ENCODE data around the gene IL11RA.

- TF ChIP-seq, protein P1, sequence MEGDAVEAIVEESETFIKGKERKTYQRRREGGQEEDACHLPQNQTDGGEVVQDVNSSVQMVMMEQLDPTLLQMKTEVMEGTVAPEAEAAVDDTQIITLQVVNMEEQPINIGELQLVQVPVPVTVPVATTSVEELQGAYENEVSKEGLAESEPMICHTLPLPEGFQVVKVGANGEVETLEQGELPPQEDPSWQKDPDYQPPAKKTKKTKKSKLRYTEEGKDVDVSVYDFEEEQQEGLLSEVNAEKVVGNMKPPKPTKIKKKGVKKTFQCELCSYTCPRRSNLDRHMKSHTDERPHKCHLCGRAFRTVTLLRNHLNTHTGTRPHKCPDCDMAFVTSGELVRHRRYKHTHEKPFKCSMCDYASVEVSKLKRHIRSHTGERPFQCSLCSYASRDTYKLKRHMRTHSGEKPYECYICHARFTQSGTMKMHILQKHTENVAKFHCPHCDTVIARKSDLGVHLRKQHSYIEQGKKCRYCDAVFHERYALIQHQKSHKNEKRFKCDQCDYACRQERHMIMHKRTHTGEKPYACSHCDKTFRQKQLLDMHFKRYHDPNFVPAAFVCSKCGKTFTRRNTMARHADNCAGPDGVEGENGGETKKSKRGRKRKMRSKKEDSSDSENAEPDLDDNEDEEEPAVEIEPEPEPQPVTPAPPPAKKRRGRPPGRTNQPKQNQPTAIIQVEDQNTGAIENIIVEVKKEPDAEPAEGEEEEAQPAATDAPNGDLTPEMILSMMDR (conservative IDR thresholded peaks at IDR 0.05; ENCODE audit: low read length): no peak
- no peak for TF ChIP-seq EZH2phosphoT487 (IDR thresholded peaks at IDR 0.05; ENCODE audit: borderline replicate concordance, low read depth, low read length)
Observed at GRCh38 chr9:34685591-34685990, 33.6 kb downstream of the IL11RA start.

All from OCI-LY7 (cell line).